Caco-2 (cell line): Measurements from ENCODE around the gene SORCS2. TPM values are rescaled to one million over a fixed set of nuclear protein-coding genes. Genes with fewer than 3 reads are reported as not detected.

Experiments
- BruUV-seq: library from RNA; stranded (reverse); fragments of 400-500 nt; replicated peaks from 2 replicates; lab custom pipeline; 2021; lab: Mats Ljungman, UMichigan
- CTCF ChIA-PET: fragments of 300-600 bp; sonication (Branson Sonifier 250); formaldehyde crosslinking; loops from one replicate; lab custom pipeline; 2022; ENCODE audit warnings: antibody characterized with exemption; lab: Charles Lee
- POLR2A ChIA-PET: fragments of 300-600 bp; sonication (Branson Sonifier 250); formaldehyde crosslinking; loops from one replicate; lab custom pipeline; 2022; ENCODE audit warnings: antibody characterized with exemption; lab: Charles Lee
- DNase-seq, 2 experiments: peaks; one replicate each; pipeline versions ENCODE4 v3.0.0 to v3.0.0-alpha.2; 2020 to 2022
- H3K27me3 ChIP-seq: replicated peaks from 2 replicates; pipeline ENCODE4 v1.6.0; 2011; ENCODE audit warnings: low read length; ENCODE audit not compliant: control insufficient read depth, insufficient read depth
- H3K36me3 ChIP-seq: 2 replicates; pipeline ENCODE4 v1.5.1; 2011; ENCODE audit warnings: low read length; ENCODE audit not compliant: control insufficient read depth, insufficient read depth
- H3K4me1 ChIP-seq: fragments of 250-450 bp; sonication (Bioruptor Pico); 2 replicates; pipeline ENCODE4 v1.5.1; 2020; ENCODE audit warnings: mild to moderate bottlenecking
- H3K4me3 ChIP-seq: 2 replicates; pipeline ENCODE4 v1.5.1; 2011; ENCODE audit warnings: low read depth, mild to moderate bottlenecking, control low read depth, low read length
- H3K9me3 ChIP-seq: fragments of 250-450 bp; sonication (Bioruptor Pico); 2 replicates; pipeline ENCODE4 v1.5.1; 2020; ENCODE audit warnings: mild to moderate bottlenecking, moderate library complexity
- H3K27ac Mint-ChIP-seq: one replicate; pipeline ENCODE4 v1.8.0; 2022; ENCODE audit warnings: mixed read lengths; ENCODE audit not compliant: unreplicated experiment
- H3K27me3 Mint-ChIP-seq: one replicate; pipeline ENCODE4 v1.8.0; 2022; ENCODE audit warnings: mixed read lengths; ENCODE audit not compliant: insufficient read depth, unreplicated experiment
- H3K36me3 Mint-ChIP-seq: one replicate; pipeline ENCODE4 v1.8.0; 2022; ENCODE audit warnings: mild to moderate bottlenecking, mixed read lengths; ENCODE audit not compliant: insufficient read depth, unreplicated experiment
- H3K4me1 Mint-ChIP-seq: one replicate; pipeline ENCODE4 v1.8.0; 2022; ENCODE audit warnings: low read depth, mixed read lengths; ENCODE audit not compliant: unreplicated experiment
- H3K4me3 Mint-ChIP-seq: one replicate; pipeline ENCODE4 v1.8.0; 2022; ENCODE audit warnings: mild to moderate bottlenecking, moderate library complexity, mixed read lengths; ENCODE audit not compliant: unreplicated experiment
- H3K9me3 Mint-ChIP-seq: one replicate; pipeline ENCODE4 v1.8.0; 2022; ENCODE audit warnings: mixed read lengths; ENCODE audit not compliant: unreplicated experiment
- intact Hi-C: fragments of 100-400 bp; cut with micrococcal nuclease; formaldehyde crosslinking; loops from one replicate; pipeline ENCODE4 v1.10.0; 2022; ENCODE audit not compliant: unreplicated experiment
- total RNA-seq: library from RNA; stranded (reverse); gene quantifications from 2 replicates; pipeline ENCODE4 v1.2.3, GENCODE V29; 2022
- TF ChIP-seq, protein P1 (sequence below), 2 experiments: fragments of 200-600 bp in 1 of 2; IDR thresholded peaks; 1 replicate in 1 of 2; 2 replicates in 1 of 2; pipeline versions ENCODE4 v1.5.1 to v1.8.0; 2011 to 2022; ENCODE audit warnings: antibody characterized with exemption in 1 of 2, control low read depth in 1 of 2, inconsistent platforms in 1 of 2, low read depth in 1 of 2, low read length in 1 of 2, mild to moderate bottlenecking in 1 of 2, moderate library complexity in 1 of 2; ENCODE audit not compliant: insufficient read depth in 1 of 2, severe bottlenecking in 1 of 2, unreplicated experiment in 1 of 2

SORCS2 gene
- total RNA-seq, 1 experiment from 2014 or later, result 1.6 TPM

DNA sequence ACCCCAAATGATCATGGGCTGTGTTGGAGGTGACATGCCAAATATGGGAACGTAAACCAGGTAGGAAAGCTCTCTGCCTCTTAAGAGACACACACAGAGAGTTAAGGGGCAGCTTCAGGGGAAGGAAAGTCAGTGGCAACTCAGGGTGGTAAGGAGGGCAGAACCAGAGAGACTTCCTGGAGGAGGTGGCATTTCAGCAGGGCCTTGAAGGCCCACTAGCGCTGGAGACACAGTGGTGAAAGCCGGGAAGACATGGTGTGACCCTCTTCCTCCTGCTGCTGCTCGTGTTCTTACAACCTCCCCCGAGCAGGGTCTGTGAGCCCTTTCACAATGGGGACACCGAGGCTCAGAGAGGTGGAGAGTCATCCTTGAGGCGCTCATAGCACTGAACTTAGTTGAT lies 68.2 kb downstream of the SORCS2 start:
- H3K27me3 ChIP-seq, result no peaks in the 10 kb centered on the region
- H3K36me3 ChIP-seq, result no peaks in the 10 kb centered on the region
- no peaks in the 10 kb centered on the region for H3K4me1 ChIP-seq
- H3K4me1 Mint-ChIP-seq, result peaks cover under 1% of the 10 kb centered on the region
- H3K4me3 Mint-ChIP-seq, result no peak overlapping the region
- ChIA-PET CTCF (no interaction called here), POLR2A (interaction anchor here (0.7 kb wide), 1 partner anchor 218 kb away, joined by 3 read pairs; a partner anchor contains a TSS)
- BruUV-seq, result no TSS peak
- TF ChIP-seq, protein P1, sequence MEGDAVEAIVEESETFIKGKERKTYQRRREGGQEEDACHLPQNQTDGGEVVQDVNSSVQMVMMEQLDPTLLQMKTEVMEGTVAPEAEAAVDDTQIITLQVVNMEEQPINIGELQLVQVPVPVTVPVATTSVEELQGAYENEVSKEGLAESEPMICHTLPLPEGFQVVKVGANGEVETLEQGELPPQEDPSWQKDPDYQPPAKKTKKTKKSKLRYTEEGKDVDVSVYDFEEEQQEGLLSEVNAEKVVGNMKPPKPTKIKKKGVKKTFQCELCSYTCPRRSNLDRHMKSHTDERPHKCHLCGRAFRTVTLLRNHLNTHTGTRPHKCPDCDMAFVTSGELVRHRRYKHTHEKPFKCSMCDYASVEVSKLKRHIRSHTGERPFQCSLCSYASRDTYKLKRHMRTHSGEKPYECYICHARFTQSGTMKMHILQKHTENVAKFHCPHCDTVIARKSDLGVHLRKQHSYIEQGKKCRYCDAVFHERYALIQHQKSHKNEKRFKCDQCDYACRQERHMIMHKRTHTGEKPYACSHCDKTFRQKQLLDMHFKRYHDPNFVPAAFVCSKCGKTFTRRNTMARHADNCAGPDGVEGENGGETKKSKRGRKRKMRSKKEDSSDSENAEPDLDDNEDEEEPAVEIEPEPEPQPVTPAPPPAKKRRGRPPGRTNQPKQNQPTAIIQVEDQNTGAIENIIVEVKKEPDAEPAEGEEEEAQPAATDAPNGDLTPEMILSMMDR (IDR thresholded peaks at IDR 0.05; ENCODE audit: insufficient read depth in 1 of 2, low read depth in 1 of 2, low read length in 1 of 2, severe bottlenecking in 1 of 2, unreplicated experiment in 1 of 2), result no peak
- DNase-seq, result no peak
- H3K9me3 Mint-ChIP-seq, result no peaks in the 10 kb centered on the region
- H3K27ac Mint-ChIP-seq, result no peak overlapping the region
- no peaks in the 10 kb centered on the region for H3K27me3 Mint-ChIP-seq
- no peaks in the 10 kb centered on the region for H3K36me3 Mint-ChIP-seq
- no peaks in the 10 kb centered on the region for H3K9me3 ChIP-seq
- no peak overlapping the region for H3K4me3 ChIP-seq
- intact Hi-C loops, result no loop called here

DNA sequence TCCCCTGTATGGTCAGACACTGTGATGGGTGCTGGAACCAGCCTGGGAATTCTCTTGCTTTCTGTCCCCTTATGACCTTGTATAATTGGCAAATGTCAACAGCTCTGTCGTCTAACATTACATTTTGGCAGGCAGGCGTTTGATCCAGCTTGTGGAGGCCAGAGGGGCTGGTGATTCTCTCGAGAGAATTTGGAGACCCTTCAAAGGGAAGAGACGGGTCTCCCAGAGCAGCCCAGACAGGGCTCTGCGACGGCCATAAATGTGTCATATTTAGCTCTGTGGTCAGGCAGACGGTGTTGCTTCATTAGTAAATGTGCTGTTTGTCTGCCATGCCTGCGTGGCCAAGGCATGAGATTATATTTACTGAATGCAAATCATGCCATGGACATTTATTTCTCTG lies 68.7 kb downstream of the SORCS2 start:
- Mint-ChIP-seq H3K4me1 (peaks cover 5% of the 10 kb centered on the region), H3K9me3 (no peaks in the 10 kb centered on the region), H3K36me3 (no peaks in the 10 kb centered on the region), H3K27ac (no peak overlapping the region), H3K4me3 (no peak overlapping the region), H3K27me3 (no peaks in the 10 kb centered on the region)
- Histone ChIP-seq H3K27me3 (no peaks in the 10 kb centered on the region), H3K36me3 (no peaks in the 10 kb centered on the region), H3K4me1 (no peaks in the 10 kb centered on the region), H3K4me3 (no peak overlapping the region), H3K9me3 (no peaks in the 10 kb centered on the region)
- no peak for DNase-seq
- POLR2A ChIA-PET, result interaction anchor here (0.7 kb wide), 1 partner anchor 218 kb away, joined by 3 read pairs; a partner anchor contains a TSS
- TF ChIP-seq, protein P1 (IDR thresholded peaks at IDR 0.05; ENCODE audit: insufficient read depth in 1 of 2, low read depth in 1 of 2, low read length in 1 of 2, severe bottlenecking in 1 of 2, unreplicated experiment in 1 of 2), result no peak
- CTCF ChIA-PET, result no interaction called here
- BruUV-seq, result no TSS peak
- intact Hi-C loops, result no loop called here

DNA sequence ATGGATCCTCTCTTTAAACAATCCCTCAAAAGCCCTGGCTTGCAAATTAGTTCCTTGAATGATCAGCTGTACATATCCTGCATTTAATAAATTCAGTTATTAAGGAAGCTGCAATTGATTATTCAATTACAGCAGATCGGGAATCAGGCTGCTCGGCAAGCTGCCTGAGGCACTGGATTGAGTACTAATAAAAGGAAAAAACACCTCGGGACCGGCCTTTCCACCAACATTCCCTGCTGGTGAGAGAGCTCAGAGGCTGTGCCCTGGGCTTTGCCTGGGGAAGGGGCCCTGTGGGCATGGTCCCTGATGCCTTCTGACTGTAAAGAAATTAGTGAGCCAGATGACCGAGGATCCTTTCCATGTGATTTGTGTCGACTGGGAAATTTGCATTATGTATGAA lies 69.2 kb downstream of the SORCS2 start:
- H3K27me3 Mint-ChIP-seq, result no peaks in the 10 kb centered on the region
- BruUV-seq, result no TSS peak
- Histone ChIP-seq H3K36me3 (no peaks in the 10 kb centered on the region), H3K27me3 (no peaks in the 10 kb centered on the region), H3K4me1 (no peaks in the 10 kb centered on the region), H3K4me3 (no peak overlapping the region), H3K9me3 (no peaks in the 10 kb centered on the region)
- H3K4me3 Mint-ChIP-seq, result no peak overlapping the region
- no peaks in the 10 kb centered on the region for H3K9me3 Mint-ChIP-seq
- H3K27ac Mint-ChIP-seq, result no peak overlapping the region
- H3K4me1 Mint-ChIP-seq, result peaks cover 10% of the 10 kb centered on the region
- intact Hi-C loops, result no loop called here
- CTCF ChIA-PET, result no interaction called here
- no peaks in the 10 kb centered on the region for H3K36me3 Mint-ChIP-seq
- DNase-seq, result no peak
- TF ChIP-seq, protein P1 (IDR thresholded peaks at IDR 0.05; ENCODE audit: insufficient read depth in 1 of 2, low read depth in 1 of 2, low read length in 1 of 2, severe bottlenecking in 1 of 2, unreplicated experiment in 1 of 2), result no peak
- POLR2A ChIA-PET, result no interaction called here
